ENCODE results near the gene ADAM12.

Gene ADAM12

GRCh38 chr10:126402721-126403695 lies 14.7 kb upstream of the ADAM12 start:
- TF ChIP-seq EZH2phosphoT487 (IDR thresholded peaks at IDR 0.05; ENCODE audit: low read depth): no peak
- TF ChIP-seq CTCF (IDR thresholded peaks at IDR 0.05; ENCODE audit: low read depth, low read length): no peak
- Histone ChIP-seq H3K36me3 (replicated peaks; ENCODE audit: low read depth, low read length) (no peaks in the 10 kb centered on the region), H3K4me1 (ENCODE audit: low read length) (no peaks in the 10 kb centered on the region), H3K4me2 (ENCODE audit: low read length) (no peak overlapping the region), H3K9ac (ENCODE audit: low read length) (no peak overlapping the region), H3K27ac (ENCODE audit: low read length) (no peak overlapping the region), H4K20me1 (ENCODE audit: insufficient read depth, low read length) (no peaks in the 10 kb centered on the region), H3K9me3 (ENCODE audit: insufficient read depth, low read length) (no peaks in the 10 kb centered on the region), H3K79me2 (ENCODE audit: low read length) (no peaks in the 10 kb centered on the region), H3K27me3 (ENCODE audit: low read depth, low read length) (no peaks in the 10 kb centered on the region), H3K4me3 (ENCODE audit: low read length) (no peak overlapping the region), H2AFZ (ENCODE audit: low read depth, low read length) (no peak overlapping the region)

DNA sequence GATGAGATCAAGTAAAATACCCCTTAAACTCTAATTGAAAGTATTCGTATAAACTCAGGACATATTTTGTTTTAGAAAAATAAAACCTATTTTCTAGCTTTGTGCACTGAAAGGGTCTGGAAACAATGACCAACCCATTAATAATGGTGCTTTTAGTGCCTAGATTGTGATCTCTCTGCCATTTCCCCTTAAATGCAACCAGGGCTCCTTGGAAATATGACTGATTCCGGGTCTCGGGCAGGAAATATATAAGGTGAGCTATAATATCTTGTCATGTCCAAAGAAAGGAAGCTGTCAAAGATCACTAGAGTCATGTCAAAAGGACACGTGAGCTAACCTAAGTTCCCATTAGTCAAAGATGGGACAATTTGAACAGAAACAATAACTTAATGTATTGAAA lies 12.4 kb upstream of the ADAM12 start:
- no peak overlapping the region for H3K4me2 ChIP-seq (ENCODE audit: low read length)
- no peaks in the 10 kb centered on the region for H3K79me2 ChIP-seq (ENCODE audit: low read length)
- TF ChIP-seq CTCF (IDR thresholded peaks at IDR 0.05; ENCODE audit: low read depth, low read length) (no peak), EZH2phosphoT487 (IDR thresholded peaks at IDR 0.05; ENCODE audit: low read depth) (no peak)
- no peaks in the 10 kb centered on the region for H3K27me3 ChIP-seq (ENCODE audit: low read depth, low read length)
- no peaks in the 10 kb centered on the region for H3K4me1 ChIP-seq (ENCODE audit: low read length)
- H4K20me1 ChIP-seq (ENCODE audit: insufficient read depth, low read length): no peaks in the 10 kb centered on the region
- no peak overlapping the region for H3K9ac ChIP-seq (ENCODE audit: low read length)
- no peak overlapping the region for H3K27ac ChIP-seq (ENCODE audit: low read length)
- no peaks in the 10 kb centered on the region for H3K36me3 ChIP-seq (replicated peaks; ENCODE audit: low read depth, low read length)
- H3K9me3 ChIP-seq (ENCODE audit: insufficient read depth, low read length): no peaks in the 10 kb centered on the region
- H3K4me3 ChIP-seq (ENCODE audit: low read length): no peak overlapping the region
- H2AFZ ChIP-seq (ENCODE audit: low read depth, low read length): no peak overlapping the region

DNA sequence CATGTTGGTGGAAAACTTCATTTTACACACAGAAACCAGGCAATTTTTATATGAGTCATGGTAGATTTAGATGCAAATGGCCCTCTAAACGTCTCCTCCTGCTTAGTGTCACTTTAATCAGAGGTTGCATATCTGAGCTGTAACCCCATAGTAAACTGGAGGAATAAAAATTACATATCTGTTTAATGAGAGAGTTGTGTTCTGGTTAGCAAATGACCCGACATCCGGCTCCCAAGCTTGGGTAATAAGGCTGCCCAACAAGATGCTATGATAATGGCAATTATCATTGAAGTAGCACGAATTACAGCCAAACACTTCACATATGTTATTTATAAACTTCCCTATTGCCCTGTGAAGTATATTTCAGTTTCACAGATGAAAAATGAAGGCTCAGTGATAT lies 10.6 kb upstream of the ADAM12 start:
- Histone ChIP-seq H3K79me2 (ENCODE audit: low read length) (no peaks in the 10 kb centered on the region), H3K4me2 (ENCODE audit: low read length) (no peak overlapping the region), H3K4me1 (ENCODE audit: low read length) (no peaks in the 10 kb centered on the region), H3K9ac (ENCODE audit: low read length) (no peak overlapping the region), H3K27ac (ENCODE audit: low read length) (no peak overlapping the region), H2AFZ (ENCODE audit: low read depth, low read length) (no peak overlapping the region), H3K4me3 (ENCODE audit: low read length) (no peak overlapping the region), H3K36me3 (replicated peaks; ENCODE audit: low read depth, low read length) (no peaks in the 10 kb centered on the region), H3K27me3 (ENCODE audit: low read depth, low read length) (no peaks in the 10 kb centered on the region), H3K9me3 (ENCODE audit: insufficient read depth, low read length) (no peaks in the 10 kb centered on the region), H4K20me1 (ENCODE audit: insufficient read depth, low read length) (no peaks in the 10 kb centered on the region)
- TF ChIP-seq EZH2phosphoT487 (IDR thresholded peaks at IDR 0.05; ENCODE audit: low read depth) (no peak), CTCF (IDR thresholded peaks at IDR 0.05; ENCODE audit: low read depth, low read length) (no peak)

DNA sequence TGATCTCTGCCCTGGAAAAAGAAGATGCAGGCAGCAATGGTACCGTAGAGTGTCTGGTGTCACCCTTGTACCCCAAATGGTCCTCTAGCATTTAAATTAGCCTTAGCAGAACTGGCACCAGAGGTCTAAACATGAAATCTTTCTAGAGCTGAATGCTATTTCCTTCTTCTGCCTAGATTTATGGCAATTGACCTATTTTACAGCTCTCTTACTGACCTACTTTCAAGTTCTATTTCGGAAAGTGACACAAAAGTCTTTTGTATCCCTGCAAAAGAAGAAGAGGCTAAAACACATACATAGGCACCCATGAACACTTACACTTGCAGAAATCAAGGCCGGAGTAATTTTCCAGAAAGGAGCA lies 10.1 kb upstream of the ADAM12 start:
- Histone ChIP-seq H3K79me2 (ENCODE audit: low read length) (no peaks in the 10 kb centered on the region), H3K4me2 (ENCODE audit: low read length) (no peak overlapping the region), H3K9me3 (ENCODE audit: insufficient read depth, low read length) (no peaks in the 10 kb centered on the region), H3K4me1 (ENCODE audit: low read length) (no peaks in the 10 kb centered on the region), H3K4me3 (ENCODE audit: low read length) (no peak overlapping the region), H3K36me3 (replicated peaks; ENCODE audit: low read depth, low read length) (no peaks in the 10 kb centered on the region), H3K9ac (ENCODE audit: low read length) (no peak overlapping the region), H3K27me3 (ENCODE audit: low read depth, low read length) (no peaks in the 10 kb centered on the region), H3K27ac (ENCODE audit: low read length) (no peak overlapping the region), H2AFZ (ENCODE audit: low read depth, low read length) (no peak overlapping the region), H4K20me1 (ENCODE audit: insufficient read depth, low read length) (no peaks in the 10 kb centered on the region)
- TF ChIP-seq CTCF (IDR thresholded peaks at IDR 0.05; ENCODE audit: low read depth, low read length) (no peak), EZH2phosphoT487 (IDR thresholded peaks at IDR 0.05; ENCODE audit: low read depth) (no peak)

All from OCI-LY3 (cell line).